Naive thymus-derived CD8-positive, alpha-beta T cell (primary cell): ENCODE measurements around the gene MTMR4. TPM values are rescaled to one million over a fixed set of nuclear protein-coding genes. Genes with fewer than 3 reads are reported as not detected.

ENCODE experiments used
- polyA plus RNA-seq, 3 donors: library from polyadenylated mRNA; unstranded; fragments of 300-500 nt; fragmentation: Illumina TruSeq; gene quantifications; one replicate each; pipeline ENCODE4 v1.2.3, GENCODE V29; 2021
- total RNA-seq, 8 experiments: library from RNA in 2 of 8; stranded (reverse) in 2 of 8; gene quantifications; one replicate each; pipeline ENCODE4 v1.2.3 and lab custom pipeline; 2021 to 2026

The MTMR4 gene
- total and polyA plus RNA-seq, 5 experiments from 2014 or later: 14.8 to 54.6 (median 22.4) TPM

Other genes with a start within 250 kb of the MTMR4 start
- not detected for gene MPO, start 233.7 kb downstream of the MTMR4 start, total RNA-seq
- not detected for gene MPO, start 233.7 kb downstream of the MTMR4 start, polyA plus RNA-seq
- 10 to 100 TPM; 15.2 to 15.4 TPM for gene TSPOAP1, start 185.8 kb downstream of the MTMR4 start, total RNA-seq
- gene TSPOAP1, start 185.8 kb downstream of the MTMR4 start, polyA plus RNA-seq: 1 to 10 TPM in 2 of 3 donors, under 1 TPM in 1; 0.43 to 1.9 (median 1.5) TPM
- 10 to 100 TPM; 58.2 to 65.9 TPM for gene SUPT4H1, start 162.4 kb downstream of the MTMR4 start, total RNA-seq
- 10 to 100 TPM; 63.7 to 97.4 (median 76.1) TPM for gene SUPT4H1, start 162.4 kb downstream of the MTMR4 start, polyA plus RNA-seq
- 1 to 10 TPM; 1.2 to 1.7 TPM for gene RNF43, start 97.1 kb downstream of the MTMR4 start, total RNA-seq
- under 1 TPM; 0.07 to 0.90 (median 0.75) TPM for gene RNF43, start 97.1 kb downstream of the MTMR4 start, polyA plus RNA-seq
- 1 to 10 TPM; 2.9 to 3.0 TPM for gene HSF5, start 26.2 kb downstream of the MTMR4 start, total RNA-seq
- gene HSF5, start 26.2 kb downstream of the MTMR4 start, polyA plus RNA-seq: 1 to 10 TPM in 1 of 3 donors, under 1 TPM in 2; 0.14 to 1.8 (median 0.73) TPM
- 1 to 10 TPM; 1.1 to 1.3 TPM for gene TEX14, start 177.4 kb upstream of the MTMR4 start, total RNA-seq
- gene TEX14, start 177.4 kb upstream of the MTMR4 start, polyA plus RNA-seq: under 1 TPM in 2 of 3 donors, not detected in 1; 0.24 to 0.56 TPM
- 10 to 100 TPM; 25.9 to 31.0 TPM for gene RAD51C, start 178.0 kb upstream of the MTMR4 start, total RNA-seq
- 10 to 100 TPM; 46.6 to 50.7 (median 47.9) TPM for gene RAD51C, start 178.0 kb upstream of the MTMR4 start, polyA plus RNA-seq
- not detected for gene PPM1E, start 241.2 kb upstream of the MTMR4 start, total RNA-seq
- under 1 TPM in 1 of 3 donors, not detected in 2; 0.05 TPM for gene PPM1E, start 241.2 kb upstream of the MTMR4 start, polyA plus RNA-seq